ENCODE data around the gene NPFF.

Gene NPFF

DNA sequence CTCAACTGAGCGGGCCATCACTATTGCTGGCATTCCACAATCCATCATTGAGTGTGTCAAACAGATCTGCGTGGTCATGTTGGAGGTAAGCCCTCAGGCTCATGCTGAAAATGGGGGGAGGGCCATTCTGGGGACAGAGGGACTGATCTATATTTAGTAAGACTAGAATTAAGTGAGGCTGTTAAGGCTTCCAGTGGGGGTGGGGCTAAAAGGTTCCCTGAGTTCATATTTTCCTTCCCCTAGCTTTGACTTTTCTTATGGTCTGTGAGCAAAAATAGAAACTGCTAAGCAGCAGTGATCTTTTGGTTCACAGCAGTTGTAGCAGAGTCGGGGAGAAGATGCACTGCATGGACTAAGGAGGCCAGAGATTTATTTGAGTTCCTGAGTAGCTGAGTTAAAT, 46.2 kb downstream of the NPFF start:
- H3K4me3 ChIP-seq (ENCODE audit: low read depth, low read length) = no peak overlapping the region
- TF ChIP-seq, protein P1, sequence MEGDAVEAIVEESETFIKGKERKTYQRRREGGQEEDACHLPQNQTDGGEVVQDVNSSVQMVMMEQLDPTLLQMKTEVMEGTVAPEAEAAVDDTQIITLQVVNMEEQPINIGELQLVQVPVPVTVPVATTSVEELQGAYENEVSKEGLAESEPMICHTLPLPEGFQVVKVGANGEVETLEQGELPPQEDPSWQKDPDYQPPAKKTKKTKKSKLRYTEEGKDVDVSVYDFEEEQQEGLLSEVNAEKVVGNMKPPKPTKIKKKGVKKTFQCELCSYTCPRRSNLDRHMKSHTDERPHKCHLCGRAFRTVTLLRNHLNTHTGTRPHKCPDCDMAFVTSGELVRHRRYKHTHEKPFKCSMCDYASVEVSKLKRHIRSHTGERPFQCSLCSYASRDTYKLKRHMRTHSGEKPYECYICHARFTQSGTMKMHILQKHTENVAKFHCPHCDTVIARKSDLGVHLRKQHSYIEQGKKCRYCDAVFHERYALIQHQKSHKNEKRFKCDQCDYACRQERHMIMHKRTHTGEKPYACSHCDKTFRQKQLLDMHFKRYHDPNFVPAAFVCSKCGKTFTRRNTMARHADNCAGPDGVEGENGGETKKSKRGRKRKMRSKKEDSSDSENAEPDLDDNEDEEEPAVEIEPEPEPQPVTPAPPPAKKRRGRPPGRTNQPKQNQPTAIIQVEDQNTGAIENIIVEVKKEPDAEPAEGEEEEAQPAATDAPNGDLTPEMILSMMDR (IDR thresholded peaks at IDR 0.05; ENCODE audit: low read depth, low read length) = no peak

DNA sequence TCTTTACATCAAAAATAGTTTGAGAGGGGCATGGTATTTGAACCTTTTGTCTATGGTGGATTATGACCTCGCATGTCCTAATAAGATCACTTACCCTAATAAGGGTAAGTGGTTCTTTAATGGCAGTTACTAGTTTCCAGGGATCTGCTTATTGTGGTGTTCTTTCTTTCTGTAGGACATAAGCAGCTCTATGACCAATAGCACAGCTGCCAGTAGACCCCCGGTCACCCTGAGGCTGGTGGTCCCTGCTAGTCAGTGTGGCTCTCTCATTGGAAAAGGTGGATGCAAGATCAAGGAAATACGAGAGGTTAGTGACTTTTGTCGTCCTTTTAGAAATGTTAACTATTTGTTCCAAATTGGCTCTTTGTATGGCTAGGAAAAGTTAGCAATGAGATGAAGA, 48.2 kb downstream of the NPFF start:
- TF ChIP-seq, protein P1 (IDR thresholded peaks at IDR 0.05; ENCODE audit: low read depth, low read length) = no peak
- no peak overlapping the region for H3K4me3 ChIP-seq (ENCODE audit: low read depth, low read length)

Data from WI38 (cell line).